GM12878 (cell line): ENCODE measurements around the gene NDRG4. TPM values are rescaled to one million over a fixed set of nuclear protein-coding genes. Genes with fewer than 3 reads are reported as not detected.
A peak's percentile ranks its signal among the peaks of the same experiment; 100 is the strongest.

Experiments used
- ATAC-seq: fragments of 200-7000 bp; cut with Tn5 transposase; 3 replicates; pipeline ENCODE4 v1.9.1; 2020; ENCODE audit warnings: mild to moderate bottlenecking, moderate library complexity
- BruUV-seq: library from RNA; stranded (reverse); fragments of 400-500 nt; replicated peaks from 2 replicates; lab custom pipeline; 2021; lab: Mats Ljungman, UMichigan
- CTCF ChIA-PET: fragments of 300-600 bp; sonication (Branson Sonifier 250); formaldehyde crosslinking; extraction: SDS; loops from one replicate; lab custom pipeline; 2021; ENCODE audit warnings: inconsistent platforms; lab: Yijun Ruan, JAX
- POLR2A ChIA-PET: fragments of 350-600 bp; formaldehyde crosslinking; extraction: SDS; loops from one replicate; lab custom pipeline; 2021; ENCODE audit warnings: inconsistent platforms; lab: Charles Lee
- RAD21 ChIA-PET: fragments of 300-600 bp; sonication (Branson Sonifier 250); formaldehyde crosslinking; loops from one replicate; lab custom pipeline; 2023; ENCODE audit warnings: antibody characterized with exemption; ENCODE audit not compliant: unreplicated experiment; lab: Charles Lee
- SMC1A ChIA-PET: fragments of 300-600 bp; sonication (Branson Sonifier 250); formaldehyde crosslinking; loops from one replicate; lab custom pipeline; 2023; ENCODE audit not compliant: unreplicated experiment, uncharacterized antibody; lab: Charles Lee
- DNase-seq: peaks from one replicate; pipeline ENCODE4 v3.0.0-alpha.2; 2011; ENCODE audit warnings: low read depth, low spot score
- FAIRE-seq: peaks from 3 replicates; lab custom pipeline; 2011; peaks lifted over from hg19 to GRCh38; lab: Jason Lieb, UNC
- H2AFZ ChIP-seq: 2 replicates; pipeline ENCODE4 v1.6.0; 2011; ENCODE audit warnings: low read depth, low read length, control low read depth; ENCODE audit not compliant: control insufficient read depth
- H3K27ac ChIP-seq: 2 replicates; pipeline ENCODE4 v1.5.1; 2011; ENCODE audit warnings: control low read depth; ENCODE audit not compliant: control insufficient read depth, insufficient read depth
- H3K27me3 ChIP-seq, 2 experiments: replicated peaks in 1 of 2; 2 replicates each; pipeline versions ENCODE4 v1.6.0 to v1.6.1; 2011; ENCODE audit warnings: low read length in 1 of 2; ENCODE audit not compliant: control insufficient read depth in 2 of 2, insufficient read depth in 2 of 2
- H3K36me3 ChIP-seq, 2 experiments: 2 replicates each; pipeline ENCODE4 v1.5.1; 2011; ENCODE audit warnings: low read length in 1 of 2; ENCODE audit not compliant: control insufficient read depth in 2 of 2, insufficient read depth in 2 of 2
- H3K4me1 ChIP-seq: 2 replicates; pipeline ENCODE4 v1.6.1; 2011; ENCODE audit warnings: mild to moderate bottlenecking, low read length, moderate library complexity, mixed read lengths; ENCODE audit not compliant: control insufficient read depth, insufficient read depth
- H3K4me2 ChIP-seq: 2 replicates; pipeline ENCODE4 v1.6.0; 2011; ENCODE audit warnings: control low read depth; ENCODE audit not compliant: control insufficient read depth, insufficient read depth
- H3K4me3 ChIP-seq: fragments of 200-600 bp; sonication (generic); 2 replicates; pipeline ENCODE4 v1.5.1; 2016
- H3K79me2 ChIP-seq: 2 replicates; pipeline ENCODE4 v1.6.0; 2011; ENCODE audit warnings: low read length; ENCODE audit not compliant: control insufficient read depth, insufficient read depth
- H3K9ac ChIP-seq: 2 replicates; pipeline ENCODE4 v1.8.0; 2011; ENCODE audit warnings: low read length, control low read depth, mixed read lengths; ENCODE audit not compliant: control insufficient read depth, insufficient read depth
- H3K9me3 ChIP-seq: replicated peaks from 3 replicates; pipeline ENCODE4 v1.5.1; 2011; ENCODE audit warnings: mild to moderate bottlenecking, low read length; ENCODE audit not compliant: control insufficient read depth, insufficient read depth
- H4K20me1 ChIP-seq: 2 replicates; pipeline ENCODE4 v1.6.0; 2011; ENCODE audit not compliant: control insufficient read depth, insufficient read depth
- EGR1 ChIP-seq, 2 experiments: IDR thresholded peaks; 1 replicate in 1 of 2; 2 replicates in 1 of 2; pipeline ENCODE4 v1.6.1; 2011 to 2012; ENCODE audit warnings: low read depth in 2 of 2, low read length in 2 of 2, borderline replicate concordance in 1 of 2, mild to moderate bottlenecking in 1 of 2, moderate library complexity in 1 of 2
- SUZ12 ChIP-seq: fragments of 200-600 bp; sonication (generic); IDR thresholded peaks from one replicate; pipeline ENCODE4 v1.6.1; 2018; ENCODE audit warnings: antibody characterized with exemption, mild to moderate bottlenecking; ENCODE audit not compliant: unreplicated experiment
- ZBED1 ChIP-seq: IDR thresholded peaks from 2 replicates; pipeline ENCODE4 v1.6.1; 2016; ENCODE audit warnings: borderline replicate concordance
- ZNF274 ChIP-seq: IDR thresholded peaks from one replicate; pipeline ENCODE4 v1.8.0; 2011; ENCODE audit not compliant: insufficient read length, insufficient read depth
- WGBS: methylation state at CpG from one replicate; pipeline ENCODE4 v1.1.6; 2016; ENCODE audit warnings: low lambda C conversion rate; ENCODE audit not compliant: insufficient replicate concordance, insufficient coverage; ENCODE audit errors: missing lambda C conversion rate; 5-methylcytosine and 5-hydroxymethylcytosine counted together
- in situ Hi-C: fragments of 300-500 bp; cut with MboI; formaldehyde crosslinking; loops from 9 replicates; pipeline ENCODE4 v1.14.3; 2018; ENCODE audit warnings: mixed read lengths
- intact Hi-C: fragments of 100-400 bp; cut with micrococcal nuclease; formaldehyde crosslinking; loops from one replicate; pipeline ENCODE4 v1.14.2; 2022; ENCODE audit not compliant: unreplicated experiment
- polyA plus RNA-seq, 11 experiments: library from polyadenylated mRNA; depleted of rRNA in 4 of 11; unstranded in 6 of 11; stranded (reverse) in 5 of 11; fragments of >200 nt; fragmentation: Nextera tagmentation in 4 of 11; fragmentation: Illumina TruSeq in 1 of 11; extraction: Ambion mirVana in 4 of 11; extraction: Trizol in 1 of 11; gene quantifications; 1 replicate in 1 of 11; 2 replicates in 10 of 11; pipeline versions ENCODE4 v1.2.1 to v1.2.3, GENCODE V29; 2011 to 2016; ENCODE audit warnings: inconsistent platforms in 2 of 11, missing spikeins in 2 of 11, low read depth in 1 of 11
- total RNA-seq, 4 experiments: library from RNA; depleted of rRNA in 3 of 4; stranded (reverse); fragments of >200 nt in 3 of 4; fragmentation: Illumina TruSeq in 1 of 4; extraction: Trizol in 1 of 4; gene quantifications; 2 replicates each; pipeline versions ENCODE4 v1.2.1 to v1.2.3, GENCODE V29; 2013 to 2021
- TF ChIP-seq, protein P1 (sequence below): IDR thresholded peaks from 2 replicates; pipeline ENCODE4 v1.6.1; 2012; ENCODE audit warnings: low read length, inconsistent platforms

NDRG4 gene
- total and polyA plus RNA-seq, 10 of the 15 experiments (the other 5 are each of a cell fraction or from before 2014, with no cell fraction given): 0.33 to 3.8 (median 2.5) TPM

- intact Hi-C loops (no loop called here), in situ Hi-C loops (no loop called here)
- FAIRE-seq (no peak), DNase-seq (no peak), ATAC-seq (no peak)
- Histone ChIP-seq H3K9ac (no peak overlapping the region), H3K9me3 (no peaks in the 10 kb centered on the region), H3K79me2 (no peaks in the 10 kb centered on the region), H3K27me3 (peaks cover 8 to 10% of the 10 kb centered on the region in 2 experiments; a peak in 3 of 4 replicates), H3K36me3 (no peaks in the 10 kb centered on the region), H3K4me3 (no peak overlapping the region), H3K4me2 (no peak overlapping the region), H2AFZ (no peak overlapping the region), H3K27ac (no peak overlapping the region), H3K4me1 (no peaks in the 10 kb centered on the region)
- ChIA-PET RAD21 (no interaction called here), SMC1A (no interaction called here), POLR2A (no interaction called here)
- BruUV-seq: no TSS peak
- 54% methylated on average over 15 of the region's 15 CpGs for WGBS
- TF ChIP-seq ZNF274 (no peak), SUZ12 (peak; percentile 68)
- TF ChIP-seq, protein P1, sequence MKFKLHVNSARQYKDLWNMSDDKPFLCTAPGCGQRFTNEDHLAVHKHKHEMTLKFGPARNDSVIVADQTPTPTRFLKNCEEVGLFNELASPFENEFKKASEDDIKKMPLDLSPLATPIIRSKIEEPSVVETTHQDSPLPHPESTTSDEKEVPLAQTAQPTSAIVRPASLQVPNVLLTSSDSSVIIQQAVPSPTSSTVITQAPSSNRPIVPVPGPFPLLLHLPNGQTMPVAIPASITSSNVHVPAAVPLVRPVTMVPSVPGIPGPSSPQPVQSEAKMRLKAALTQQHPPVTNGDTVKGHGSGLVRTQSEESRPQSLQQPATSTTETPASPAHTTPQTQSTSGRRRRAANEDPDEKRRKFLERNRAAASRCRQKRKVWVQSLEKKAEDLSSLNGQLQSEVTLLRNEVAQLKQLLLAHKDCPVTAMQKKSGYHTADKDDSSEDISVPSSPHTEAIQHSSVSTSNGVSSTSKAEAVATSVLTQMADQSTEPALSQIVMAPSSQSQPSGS: no peak
- TF ChIP-seq, all 136 proteins: peak for 1
- CTCF ChIA-PET: no interaction called here
- no peaks in the 10 kb centered on the region for H4K20me1 ChIP-seq
These were observed 37.4 kb upstream of the NDRG4 start for GRCh38 chr16:58462499-58462996.

DNA sequence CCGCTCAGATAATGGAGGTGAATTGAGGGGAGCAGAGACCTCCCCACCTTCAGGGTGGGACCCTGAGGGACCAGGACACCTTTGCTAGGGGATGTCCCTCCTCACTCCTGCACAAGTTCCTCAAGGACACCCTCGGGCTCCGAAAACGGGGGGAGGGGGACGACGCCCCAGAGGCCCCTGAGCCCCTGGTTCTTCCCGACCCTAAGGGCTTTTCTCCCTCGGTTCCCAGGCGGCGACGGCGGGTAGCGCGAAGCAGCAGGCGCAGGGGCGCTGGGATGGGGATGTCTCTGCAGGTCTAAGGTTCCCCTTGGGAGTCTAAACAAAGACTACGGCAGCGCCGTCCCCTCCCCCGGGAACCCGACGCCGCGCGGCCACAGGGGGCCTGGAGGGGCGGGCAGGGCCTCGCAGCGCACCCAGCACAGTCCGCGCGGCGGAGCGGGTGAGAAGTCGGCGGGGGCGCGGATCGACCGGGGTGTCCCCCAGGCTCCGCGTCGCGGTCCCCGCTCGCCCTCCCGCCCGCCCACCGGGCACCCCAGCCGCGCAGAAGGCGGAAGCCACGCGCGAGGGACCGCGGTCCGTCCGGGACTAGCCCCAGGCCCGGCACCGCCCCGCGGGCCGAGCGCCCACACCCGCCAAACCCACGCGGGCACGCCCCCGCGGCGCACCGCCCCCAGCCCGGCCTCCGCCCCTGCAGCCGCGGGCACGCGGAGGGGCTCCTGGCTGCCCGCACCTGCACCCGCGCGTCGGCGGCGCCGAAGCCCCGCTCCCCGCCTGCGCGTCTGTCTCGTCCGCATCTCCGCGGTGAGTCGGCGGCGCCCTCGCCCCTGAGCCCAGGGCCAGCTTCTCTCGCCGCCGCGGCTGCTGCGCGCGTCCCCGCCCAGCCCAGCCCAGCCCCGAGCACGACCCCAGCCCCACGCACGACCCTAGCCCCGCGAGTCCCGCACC lies 36.7 kb upstream of the NDRG4 start:
- TF ChIP-seq EGR1 (IDR thresholded peaks at IDR 0.05; ENCODE audit: borderline replicate concordance in 1 of 2, low read depth in 2 of 2, low read length in 2 of 2) (0 out of 3 replicates have a peak, but pooled peaks of 1 of the 2 experiments have one; percentile 15), ZBED1 (no peak)
- H3K27ac ChIP-seq: no peak overlapping the region
- H3K4me3 ChIP-seq: no peak overlapping the region
- H4K20me1 ChIP-seq: no peaks in the 10 kb centered on the region
- H3K27me3 ChIP-seq: peaks cover 8 to 10% of the 10 kb centered on the region in 2 experiments; a peak in 3 of 4 replicates
- peak; percentile 16; the same call in 2 of the 3 replicates for ATAC-seq
- no peaks in the 10 kb centered on the region for H3K9me3 ChIP-seq
- H3K9ac ChIP-seq: no peak overlapping the region
- ChIA-PET RAD21 (no interaction called here), SMC1A (no interaction called here), CTCF (no interaction called here), POLR2A (no interaction called here)
- no peaks in the 10 kb centered on the region for H3K36me3 ChIP-seq
- H3K4me2 ChIP-seq: peak overlapping the region; percentile 54; the same call in 1 of the 2 replicates
- DNase-seq: no peak
- in situ Hi-C loops: no loop called here
- intact Hi-C loops: no loop called here
- WGBS: 8% methylated on average over 25 of the region's 113 CpGs
- no peaks in the 10 kb centered on the region for H3K79me2 ChIP-seq
- H3K4me1 ChIP-seq: no peaks in the 10 kb centered on the region
- no peak overlapping the region for H2AFZ ChIP-seq
- FAIRE-seq: no peak
- BruUV-seq: no TSS peak
